ENCODE data around the gene LASP1NB.

- TF ChIP-seq CTCF (conservative IDR thresholded peaks at IDR 0.05; ENCODE audit: low read length), result no peak
- no peak for TF ChIP-seq EZH2phosphoT487 (IDR thresholded peaks at IDR 0.05; ENCODE audit: borderline replicate concordance)
These were observed 27.6 kb upstream of the LASP1NB start for GRCh38 chr17:38897671-38898290.

All from Loucy (cell line).